ENCODE data around the gene DMBX1.

DMBX1 gene

DNA sequence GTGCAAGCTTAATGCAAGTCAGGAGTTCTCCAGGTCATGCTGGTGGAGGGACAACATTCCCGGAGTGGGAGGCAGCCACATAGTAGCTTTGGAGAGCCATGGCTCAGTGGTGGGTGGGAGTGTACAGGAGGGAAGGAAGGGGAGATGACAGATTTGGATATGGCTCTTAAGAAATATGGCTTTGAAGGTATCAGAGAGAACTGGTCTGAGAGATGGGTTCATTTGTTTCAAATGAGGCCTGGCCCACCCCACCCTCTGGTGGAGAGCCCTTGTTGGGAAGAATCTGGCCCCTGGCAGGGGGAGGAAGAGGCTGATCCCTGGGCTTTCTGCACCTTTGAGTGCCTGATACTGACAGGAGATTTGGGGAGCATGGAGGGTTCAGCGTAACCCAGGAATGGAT is 6.1 kb downstream of the DMBX1 start:
- Histone ChIP-seq H3K9ac (ENCODE audit: low read depth, low read length) (no peak overlapping the region), H4K20me1 (ENCODE audit: insufficient read depth, low read length) (no peaks in the 10 kb centered on the region), H3K27me3 (ENCODE audit: insufficient read depth, low read length, poor library complexity) (peaks cover 37% of the 10 kb centered on the region), H3K4me3 (ENCODE audit: low read depth in 1 of 2, low read length in 2 of 2) (no peak overlapping the region), H2AFZ (ENCODE audit: low read depth, low read length) (no peak overlapping the region), H3K4me2 (ENCODE audit: insufficient read depth, low read length) (no peak overlapping the region), H3K27ac (ENCODE audit: low read length) (no peak overlapping the region), H3K4me1 (ENCODE audit: insufficient read depth, low read length) (no peaks in the 10 kb centered on the region), H3K79me2 (ENCODE audit: insufficient read depth, low read length) (no peaks in the 10 kb centered on the region), H3K9me3 (ENCODE audit: insufficient read depth, low read length, severe bottlenecking) (no peaks in the 10 kb centered on the region), H3K36me3 (ENCODE audit: insufficient read depth, low read length) (no peaks in the 10 kb centered on the region)
- ATAC-seq (ENCODE audit: insufficient read depth, low read depth), result no peak
- DNase-seq, result no peak
- TF ChIP-seq, protein P1, sequence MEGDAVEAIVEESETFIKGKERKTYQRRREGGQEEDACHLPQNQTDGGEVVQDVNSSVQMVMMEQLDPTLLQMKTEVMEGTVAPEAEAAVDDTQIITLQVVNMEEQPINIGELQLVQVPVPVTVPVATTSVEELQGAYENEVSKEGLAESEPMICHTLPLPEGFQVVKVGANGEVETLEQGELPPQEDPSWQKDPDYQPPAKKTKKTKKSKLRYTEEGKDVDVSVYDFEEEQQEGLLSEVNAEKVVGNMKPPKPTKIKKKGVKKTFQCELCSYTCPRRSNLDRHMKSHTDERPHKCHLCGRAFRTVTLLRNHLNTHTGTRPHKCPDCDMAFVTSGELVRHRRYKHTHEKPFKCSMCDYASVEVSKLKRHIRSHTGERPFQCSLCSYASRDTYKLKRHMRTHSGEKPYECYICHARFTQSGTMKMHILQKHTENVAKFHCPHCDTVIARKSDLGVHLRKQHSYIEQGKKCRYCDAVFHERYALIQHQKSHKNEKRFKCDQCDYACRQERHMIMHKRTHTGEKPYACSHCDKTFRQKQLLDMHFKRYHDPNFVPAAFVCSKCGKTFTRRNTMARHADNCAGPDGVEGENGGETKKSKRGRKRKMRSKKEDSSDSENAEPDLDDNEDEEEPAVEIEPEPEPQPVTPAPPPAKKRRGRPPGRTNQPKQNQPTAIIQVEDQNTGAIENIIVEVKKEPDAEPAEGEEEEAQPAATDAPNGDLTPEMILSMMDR (IDR thresholded peaks at IDR 0.05; ENCODE audit: borderline replicate concordance, extremely low read depth, low read length, poor library complexity, severe bottlenecking), result no peak
- TF ChIP-seq EZH2 (IDR thresholded peaks at IDR 0.05; ENCODE audit: borderline replicate concordance, low read depth, low read length, severe bottlenecking), result no peak

- H3K27ac ChIP-seq (ENCODE audit: low read length), result no peak overlapping the region
- H3K9ac ChIP-seq (ENCODE audit: low read depth, low read length), result no peak overlapping the region
- peaks cover 31% of the 10 kb centered on the region for H3K27me3 ChIP-seq (ENCODE audit: insufficient read depth, low read length, poor library complexity)
- H3K9me3 ChIP-seq (ENCODE audit: insufficient read depth, low read length, severe bottlenecking), result no peaks in the 10 kb centered on the region
- no peak for DNase-seq
- no peak for TF ChIP-seq EZH2 (IDR thresholded peaks at IDR 0.05; ENCODE audit: borderline replicate concordance, low read depth, low read length, severe bottlenecking)
- no peaks in the 10 kb centered on the region for H3K36me3 ChIP-seq (ENCODE audit: insufficient read depth, low read length)
- H3K4me2 ChIP-seq (ENCODE audit: insufficient read depth, low read length), result no peak overlapping the region
- H4K20me1 ChIP-seq (ENCODE audit: insufficient read depth, low read length), result no peaks in the 10 kb centered on the region
- no peaks in the 10 kb centered on the region for H3K79me2 ChIP-seq (ENCODE audit: insufficient read depth, low read length)
- no peak for ATAC-seq (ENCODE audit: insufficient read depth, low read depth)
- H3K4me3 ChIP-seq (ENCODE audit: low read depth in 1 of 2, low read length in 2 of 2), result no peak overlapping the region
- no peak overlapping the region for H2AFZ ChIP-seq (ENCODE audit: low read depth, low read length)
- H3K4me1 ChIP-seq (ENCODE audit: insufficient read depth, low read length), result no peaks in the 10 kb centered on the region
Observed at GRCh38 chr1:46496505-46496904, 6.9 kb downstream of the DMBX1 start.

DNA sequence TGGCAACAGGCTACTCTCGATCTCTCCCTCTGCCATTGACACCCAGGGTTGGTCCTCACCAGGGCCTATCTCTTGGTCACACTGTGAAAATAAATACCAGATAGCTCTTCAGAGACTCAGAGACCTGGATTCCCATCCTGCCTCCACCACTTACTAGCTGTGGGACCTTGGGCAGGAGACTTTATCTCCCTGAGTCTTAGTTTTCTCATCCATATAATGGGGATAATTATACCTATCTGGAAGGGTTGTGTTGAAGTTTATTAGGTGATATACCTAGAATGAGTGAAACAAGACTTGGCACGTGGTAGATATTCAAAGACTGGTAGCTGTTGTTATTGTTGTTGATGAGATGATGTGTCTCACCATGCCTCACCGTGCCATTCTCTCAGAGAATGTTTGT is 7.4 kb downstream of the DMBX1 start:
- no peak overlapping the region for H3K4me3 ChIP-seq (ENCODE audit: low read depth in 1 of 2, low read length in 2 of 2)
- ATAC-seq (ENCODE audit: insufficient read depth, low read depth) (no peak), DNase-seq (no peak)
- H3K79me2 ChIP-seq (ENCODE audit: insufficient read depth, low read length), result no peaks in the 10 kb centered on the region
- H3K4me1 ChIP-seq (ENCODE audit: insufficient read depth, low read length), result no peaks in the 10 kb centered on the region
- H3K9me3 ChIP-seq (ENCODE audit: insufficient read depth, low read length, severe bottlenecking), result no peaks in the 10 kb centered on the region
- no peaks in the 10 kb centered on the region for H3K36me3 ChIP-seq (ENCODE audit: insufficient read depth, low read length)
- no peak overlapping the region for H3K4me2 ChIP-seq (ENCODE audit: insufficient read depth, low read length)
- no peak overlapping the region for H3K27ac ChIP-seq (ENCODE audit: low read length)
- no peaks in the 10 kb centered on the region for H4K20me1 ChIP-seq (ENCODE audit: insufficient read depth, low read length)
- TF ChIP-seq EZH2 (IDR thresholded peaks at IDR 0.05; ENCODE audit: borderline replicate concordance, low read depth, low read length, severe bottlenecking), result no peak
- TF ChIP-seq, protein P1 (IDR thresholded peaks at IDR 0.05; ENCODE audit: borderline replicate concordance, extremely low read depth, low read length, poor library complexity, severe bottlenecking), result no peak
- H2AFZ ChIP-seq (ENCODE audit: low read depth, low read length), result no peak overlapping the region
- H3K27me3 ChIP-seq (ENCODE audit: insufficient read depth, low read length, poor library complexity), result peaks cover 29% of the 10 kb centered on the region
- no peak overlapping the region for H3K9ac ChIP-seq (ENCODE audit: low read depth, low read length)

DNA sequence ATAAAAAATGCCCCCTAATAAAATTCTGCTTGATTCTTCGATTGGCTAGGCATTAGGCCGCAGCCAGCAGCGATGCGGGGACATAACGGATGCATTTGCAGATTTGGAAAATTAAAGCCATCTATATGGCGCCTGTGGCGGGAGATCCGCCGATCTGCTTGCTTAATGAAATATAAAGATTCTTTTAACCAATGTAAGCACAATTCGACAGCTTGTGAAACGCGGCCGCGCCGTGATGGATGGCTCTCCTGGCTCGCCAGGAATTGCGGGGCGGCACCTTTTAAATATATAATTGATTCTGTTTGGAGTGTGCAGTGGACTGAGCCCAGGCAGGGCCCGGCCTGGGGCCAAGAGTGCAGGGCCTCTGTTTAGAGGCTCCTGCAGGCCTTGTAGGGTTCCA is 8.0 kb downstream of the DMBX1 start:
- ATAC-seq (ENCODE audit: insufficient read depth, low read depth), result no peak
- no peaks in the 10 kb centered on the region for H3K79me2 ChIP-seq (ENCODE audit: insufficient read depth, low read length)
- H3K27me3 ChIP-seq (ENCODE audit: insufficient read depth, low read length, poor library complexity), result peaks cover 23% of the 10 kb centered on the region

More for the DNA sequence above, 8.0 kb downstream of the DMBX1 start:
- Histone ChIP-seq H3K9ac (ENCODE audit: low read depth, low read length) (no peak overlapping the region), H3K9me3 (ENCODE audit: insufficient read depth, low read length, severe bottlenecking) (no peaks in the 10 kb centered on the region), H4K20me1 (ENCODE audit: insufficient read depth, low read length) (no peaks in the 10 kb centered on the region), H3K27ac (ENCODE audit: low read length) (no peak overlapping the region), H3K4me2 (ENCODE audit: insufficient read depth, low read length) (no peak overlapping the region), H3K36me3 (ENCODE audit: insufficient read depth, low read length) (no peaks in the 10 kb centered on the region), H2AFZ (ENCODE audit: low read depth, low read length) (no peak overlapping the region), H3K4me3 (ENCODE audit: low read depth in 1 of 2, low read length in 2 of 2) (no peak overlapping the region), H3K4me1 (ENCODE audit: insufficient read depth, low read length) (no peaks in the 10 kb centered on the region)
- no peak for DNase-seq
- TF ChIP-seq, protein P1 (IDR thresholded peaks at IDR 0.05; ENCODE audit: borderline replicate concordance, extremely low read depth, low read length, poor library complexity, severe bottlenecking), result no peak
- no peak for TF ChIP-seq EZH2 (IDR thresholded peaks at IDR 0.05; ENCODE audit: borderline replicate concordance, low read depth, low read length, severe bottlenecking)
